ENCODE data around the gene CTDSPL.

Gene CTDSPL

GRCh38 chr3:37990527-37990926, 128.8 kb downstream of the CTDSPL start, which contains the start of gene VILL:
Gene VILL (plus strand): TSS chr3:37990786. CDS start chr3:37993673, 2,887 bp downstream.
- Histone ChIP-seq H3K4me3 (ENCODE audit: low read length) (no peak within 1 kb of the TSS), H3K9me3 (replicated peaks; ENCODE audit: insufficient read depth, low read length) (no peaks in the 10 kb centered on the region), H3K27me3 (replicated peaks; ENCODE audit: insufficient read depth, low read length) (no peaks in the 10 kb centered on the region; the same call in 1 of the 2 replicates), H3F3A (ENCODE audit: insufficient read depth, low read length) (0 out of 2 replicates have a peak, but pooled peaks cover 5% of the 10 kb centered on the region), H2AFZ (ENCODE audit: low read length) (no peak within 1 kb of the TSS), H3K79me2 (ENCODE audit: low read length) (no peaks in the 10 kb centered on the region), H3K4me2 (ENCODE audit: low read depth, low read length) (no peak within 1 kb of the TSS), H3K9ac (ENCODE audit: low read length) (no peak within 1 kb of the TSS), H3K36me3 (replicated peaks; ENCODE audit: insufficient read depth, low read length) (no peaks in the 10 kb centered on the region), H3K4me1 (ENCODE audit: low read length) (peaks cover 14% of the 10 kb centered on the region), H4K20me1 (ENCODE audit: insufficient read depth, low read length) (no peaks in the 10 kb centered on the region), H3K27ac (ENCODE audit: low read length) (no peak within 1 kb of the TSS), H3K9me2 (replicated peaks; ENCODE audit: insufficient read depth, low read length) (no peaks in the 10 kb centered on the region)
- no peak for DNase-seq
- TF ChIP-seq CTCF (IDR thresholded peaks at IDR 0.05; ENCODE audit: low read length) (no peak), EZH2phosphoT487 (IDR thresholded peaks at IDR 0.05; ENCODE audit: low read length) (no peak), EZH2 (optimal IDR thresholded peaks at IDR 0.05; ENCODE audit: low read depth, low read length) (no peak)

GRCh38 chr3:37991109-37991508, 129.4 kb downstream of the CTDSPL start:
- Histone ChIP-seq H3K9me3 (replicated peaks; ENCODE audit: insufficient read depth, low read length) (no peaks in the 10 kb centered on the region), H3K36me3 (replicated peaks; ENCODE audit: insufficient read depth, low read length) (no peaks in the 10 kb centered on the region), H3K9me2 (replicated peaks; ENCODE audit: insufficient read depth, low read length) (no peaks in the 10 kb centered on the region), H2AFZ (ENCODE audit: low read length) (no peak overlapping the region), H4K20me1 (ENCODE audit: insufficient read depth, low read length) (no peaks in the 10 kb centered on the region), H3F3A (ENCODE audit: insufficient read depth, low read length) (0 out of 2 replicates have a peak, but pooled peaks cover 5% of the 10 kb centered on the region), H3K9ac (ENCODE audit: low read length) (no peak overlapping the region), H3K27ac (ENCODE audit: low read length) (no peak overlapping the region), H3K27me3 (replicated peaks; ENCODE audit: insufficient read depth, low read length) (no peaks in the 10 kb centered on the region; the same call in 1 of the 2 replicates), H3K4me3 (ENCODE audit: low read length) (no peak overlapping the region), H3K79me2 (ENCODE audit: low read length) (no peaks in the 10 kb centered on the region), H3K4me2 (ENCODE audit: low read depth, low read length) (no peak overlapping the region), H3K4me1 (ENCODE audit: low read length) (peaks cover 14% of the 10 kb centered on the region)
- DNase-seq, result no peak
- TF ChIP-seq EZH2 (optimal IDR thresholded peaks at IDR 0.05; ENCODE audit: low read depth, low read length) (no peak), EZH2phosphoT487 (IDR thresholded peaks at IDR 0.05; ENCODE audit: low read length) (no peak), CTCF (IDR thresholded peaks at IDR 0.05; ENCODE audit: low read length) (no peak)

GRCh38 chr3:37991823-37992222, 130.1 kb downstream of the CTDSPL start:
- Histone ChIP-seq H3K9ac (ENCODE audit: low read length) (no peak overlapping the region), H3K4me2 (ENCODE audit: low read depth, low read length) (no peak overlapping the region), H3K79me2 (ENCODE audit: low read length) (no peaks in the 10 kb centered on the region), H3K27ac (ENCODE audit: low read length) (no peak overlapping the region), H3F3A (ENCODE audit: insufficient read depth, low read length) (0 out of 2 replicates have a peak, but pooled peaks cover 5% of the 10 kb centered on the region), H3K9me2 (replicated peaks; ENCODE audit: insufficient read depth, low read length) (no peaks in the 10 kb centered on the region), H4K20me1 (ENCODE audit: insufficient read depth, low read length) (no peaks in the 10 kb centered on the region), H3K9me3 (replicated peaks; ENCODE audit: insufficient read depth, low read length) (no peaks in the 10 kb centered on the region), H3K4me1 (ENCODE audit: low read length) (peaks cover 18% of the 10 kb centered on the region), H3K36me3 (replicated peaks; ENCODE audit: insufficient read depth, low read length) (no peaks in the 10 kb centered on the region), H2AFZ (ENCODE audit: low read length) (no peak overlapping the region), H3K4me3 (ENCODE audit: low read length) (no peak overlapping the region), H3K27me3 (replicated peaks; ENCODE audit: insufficient read depth, low read length) (no peaks in the 10 kb centered on the region; the same call in 1 of the 2 replicates)
- no peak for DNase-seq
- TF ChIP-seq CTCF (IDR thresholded peaks at IDR 0.05; ENCODE audit: low read length), result no peak
- no peak for TF ChIP-seq EZH2phosphoT487 (IDR thresholded peaks at IDR 0.05; ENCODE audit: low read length)
- TF ChIP-seq EZH2 (optimal IDR thresholded peaks at IDR 0.05; ENCODE audit: low read depth, low read length), result no peak
